Thoracic aorta (tissue), 2 donors: ENCODE measurements around the gene RFESD. TPM values are rescaled to one million over a fixed set of nuclear protein-coding genes. Genes with fewer than 3 reads are reported as not detected.
"Not testable (repeated sequence)": the region's sequence is repeated elsewhere in the genome, so short reads cannot be mapped to it uniquely, and the experiment has no call there.

Source experiments
- ATAC-seq: fragments of 150-250 bp; one replicate; pipeline ENCODE4 v1.8.0; 2017; ENCODE audit warnings: low read depth; ENCODE audit not compliant: insufficient number of reproducible peaks, low FRiP score
- DNase-seq: peaks from one replicate; pipeline ENCODE4 v3.0.0-alpha.2; 2020; ENCODE audit warnings: low spot score
- H3K27ac ChIP-seq, 2 donors: fragments of 200-600 bp; sonication (generic); 1 replicate in 1 of 2; 2 replicates in 1 of 2; pipeline ENCODE4 v1.5.1; 2016; ENCODE audit warnings: mild to moderate bottlenecking in 2 of 2, moderate library complexity in 2 of 2
- H3K27me3 ChIP-seq: fragments of 200-600 bp; sonication (generic); replicated peaks from 2 replicates; pipeline ENCODE4 v1.6.0; 2016; ENCODE audit warnings: mild to moderate bottlenecking; ENCODE audit not compliant: insufficient read depth
- H3K36me3 ChIP-seq: fragments of 200-600 bp; sonication (generic); one replicate; pipeline ENCODE4 v1.5.1; 2016
- H3K4me1 ChIP-seq, 2 donors: fragments of 200-600 bp; sonication (generic); 1 replicate in 1 of 2; 2 replicates in 1 of 2; pipeline versions ENCODE4 v1.5.1 to v1.6.0; 2016; ENCODE audit warnings: low read depth in 2 of 2, mild to moderate bottlenecking in 1 of 2; ENCODE audit not compliant: control insufficient read depth in 1 of 2
- H3K4me3 ChIP-seq: fragments of 200-600 bp; sonication (generic); 2 replicates; pipeline ENCODE4 v1.5.1; 2016; ENCODE audit warnings: mild to moderate bottlenecking
- H3K9me3 ChIP-seq: fragments of 200-600 bp; sonication (generic); 2 replicates; pipeline ENCODE4 v1.5.1; 2016
- total RNA-seq, 2 donors: library from RNA; depleted of rRNA; stranded (reverse); fragments of >200 nt; gene quantifications; one replicate each; pipeline versions ENCODE4 v1.1.0 to v1.2.3, GENCODE V29; 2016
- TF ChIP-seq, protein P1 (sequence below): fragments of 200-600 bp; sonication (generic); IDR thresholded peaks from one replicate; pipeline ENCODE4 v1.5.1; 2019; ENCODE audit warnings: antibody characterized with exemption

The RFESD gene
- total RNA-seq, 2 donors from 2014 or later = 0.85 to 11.1 TPM

DNA sequence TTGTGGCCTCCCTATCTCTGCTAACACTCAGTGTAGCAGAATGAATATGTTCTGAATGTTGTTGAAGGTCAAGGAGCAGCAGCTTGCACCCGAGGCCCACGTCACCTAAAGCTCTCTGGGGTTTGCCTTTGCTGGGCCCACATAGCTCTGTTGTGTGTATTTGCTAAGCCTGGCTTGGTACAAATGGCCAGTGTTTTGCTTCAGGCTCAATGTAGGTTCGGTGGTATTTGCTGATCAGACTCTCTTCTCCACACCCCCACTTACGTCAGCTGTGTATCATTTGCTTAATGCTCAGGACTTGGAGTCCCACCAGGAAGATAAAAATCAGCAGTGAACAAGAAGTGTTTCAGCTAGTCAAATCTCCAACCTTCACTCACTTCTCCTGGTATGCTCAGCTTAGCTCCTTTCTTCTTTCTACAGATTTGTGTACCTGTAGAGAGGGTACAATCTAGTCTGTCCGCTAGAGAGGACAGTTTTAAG, 4.8 kb upstream of the RFESD start:
- peak overlapping the region; percentile 43 to 75 for H3K27ac ChIP-seq
- no peak for DNase-seq
- peaks cover 0 to 19% of the 10 kb centered on the region in 2 donors for H3K4me1 ChIP-seq

DNA sequence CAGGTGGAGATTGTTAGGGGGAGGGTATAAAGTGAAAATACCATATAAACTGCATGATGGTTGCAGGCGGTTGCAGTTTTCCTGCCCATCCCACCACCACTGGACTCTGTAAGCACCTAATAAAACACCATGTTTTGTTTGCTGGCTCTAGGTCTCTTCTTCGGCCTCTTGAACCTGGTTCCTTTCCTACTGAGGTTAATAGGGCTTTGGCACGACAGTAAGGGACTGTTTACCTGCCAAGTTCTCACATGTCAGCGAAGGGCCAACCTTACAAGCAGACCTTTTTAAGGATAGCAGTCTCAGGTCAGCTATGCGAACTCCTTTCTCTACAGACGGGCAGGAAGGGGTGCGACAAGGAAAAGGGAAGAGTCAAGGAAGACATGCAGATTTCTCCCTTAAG, 3.4 kb upstream of the RFESD start:
- Histone ChIP-seq H3K9me3 (no peaks in the 10 kb centered on the region), H3K4me3 (no peak overlapping the region), H3K27me3 (no peaks in the 10 kb centered on the region), H3K4me1 (peaks cover 0 to 28% of the 10 kb centered on the region in 2 donors), H3K36me3 (no peaks in the 10 kb centered on the region), H3K27ac (no peak overlapping the region)
- TF ChIP-seq, protein P1, sequence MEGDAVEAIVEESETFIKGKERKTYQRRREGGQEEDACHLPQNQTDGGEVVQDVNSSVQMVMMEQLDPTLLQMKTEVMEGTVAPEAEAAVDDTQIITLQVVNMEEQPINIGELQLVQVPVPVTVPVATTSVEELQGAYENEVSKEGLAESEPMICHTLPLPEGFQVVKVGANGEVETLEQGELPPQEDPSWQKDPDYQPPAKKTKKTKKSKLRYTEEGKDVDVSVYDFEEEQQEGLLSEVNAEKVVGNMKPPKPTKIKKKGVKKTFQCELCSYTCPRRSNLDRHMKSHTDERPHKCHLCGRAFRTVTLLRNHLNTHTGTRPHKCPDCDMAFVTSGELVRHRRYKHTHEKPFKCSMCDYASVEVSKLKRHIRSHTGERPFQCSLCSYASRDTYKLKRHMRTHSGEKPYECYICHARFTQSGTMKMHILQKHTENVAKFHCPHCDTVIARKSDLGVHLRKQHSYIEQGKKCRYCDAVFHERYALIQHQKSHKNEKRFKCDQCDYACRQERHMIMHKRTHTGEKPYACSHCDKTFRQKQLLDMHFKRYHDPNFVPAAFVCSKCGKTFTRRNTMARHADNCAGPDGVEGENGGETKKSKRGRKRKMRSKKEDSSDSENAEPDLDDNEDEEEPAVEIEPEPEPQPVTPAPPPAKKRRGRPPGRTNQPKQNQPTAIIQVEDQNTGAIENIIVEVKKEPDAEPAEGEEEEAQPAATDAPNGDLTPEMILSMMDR = no peak
- ATAC-seq (no peak), DNase-seq (no peak)

More for the DNA sequence above, 4.8 kb upstream of the RFESD start:
- Histone ChIP-seq H3K27me3 (no peaks in the 10 kb centered on the region), H3K36me3 (no peaks in the 10 kb centered on the region), H3K4me3 (no peak overlapping the region), H3K9me3 (no peaks in the 10 kb centered on the region)
- no peak for ATAC-seq
- TF ChIP-seq, protein P1 = no peak

DNA sequence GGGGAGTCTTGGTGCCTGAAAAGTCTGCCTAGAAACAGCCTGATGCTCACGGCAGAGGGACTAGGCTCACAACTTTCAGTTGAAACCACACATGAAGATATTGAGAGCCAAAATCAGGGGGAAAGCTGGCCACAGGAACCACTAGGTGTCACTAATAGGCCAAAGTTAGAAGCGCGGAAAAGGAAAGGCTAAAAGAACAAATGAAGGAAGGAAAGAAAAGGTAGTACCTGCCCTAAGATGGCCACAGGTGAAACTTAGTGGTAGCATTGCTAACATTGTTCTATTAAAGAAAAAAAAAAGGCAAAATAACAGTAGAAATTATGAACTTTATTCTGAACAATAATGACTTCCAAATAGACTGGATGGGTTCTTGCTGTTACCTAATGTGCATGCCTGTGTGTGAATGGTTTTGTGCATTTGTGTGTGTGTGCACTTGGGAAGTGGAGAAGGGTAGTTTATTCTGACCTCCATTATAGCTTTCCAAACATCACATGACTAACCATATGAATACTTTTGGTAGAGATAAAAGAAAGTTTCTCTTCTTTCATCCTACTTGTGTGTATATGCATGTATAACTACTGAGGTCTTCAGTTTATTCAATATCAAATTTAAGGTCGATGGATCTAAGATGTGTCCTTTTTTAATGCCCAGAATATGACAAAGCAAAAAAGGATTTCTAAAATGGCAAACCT, 2.1 kb upstream of the RFESD start:
- TF ChIP-seq, protein P1 = peak; percentile 48
- Histone ChIP-seq H3K36me3 (no peaks in the 10 kb centered on the region), H3K4me1 (peaks cover 0 to 28% of the 10 kb centered on the region in 2 donors), H3K27me3 (no peaks in the 10 kb centered on the region), H3K27ac (peak overlapping the region; percentile 49 to 93), H3K4me3 (no peak overlapping the region), H3K9me3 (no peaks in the 10 kb centered on the region)
- no peak for DNase-seq
- no peak for ATAC-seq

DNA sequence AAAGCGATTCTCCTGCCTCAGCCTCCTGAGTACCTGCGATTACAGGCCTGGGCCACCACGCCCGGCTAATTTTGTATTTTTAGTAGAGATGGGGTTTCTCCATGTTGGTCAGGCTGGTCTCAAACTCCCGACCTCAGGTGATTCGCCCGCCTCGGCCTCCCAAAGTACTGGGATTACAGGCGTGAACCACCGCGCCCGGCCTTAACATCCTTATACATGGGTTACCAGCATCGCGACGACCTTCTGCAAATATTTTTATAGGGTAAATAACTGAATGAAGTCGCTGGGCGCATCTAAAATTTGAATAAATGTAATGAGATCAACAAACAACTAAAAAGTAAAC, 380 bp upstream of the RFESD start:
- DNase-seq, H3K9me3 ChIP-seq, H3K27me3 ChIP-seq, ATAC-seq, H3K36me3 ChIP-seq: not testable (repeated sequence)
- H3K4me1 ChIP-seq = peaks cover 0 to 28% of the 10 kb centered on the region in 2 donors
- peak overlapping the region; percentile 85 for H3K4me3 ChIP-seq
- H3K27ac ChIP-seq = peak overlapping the region; percentile 91 to 93

DNA sequence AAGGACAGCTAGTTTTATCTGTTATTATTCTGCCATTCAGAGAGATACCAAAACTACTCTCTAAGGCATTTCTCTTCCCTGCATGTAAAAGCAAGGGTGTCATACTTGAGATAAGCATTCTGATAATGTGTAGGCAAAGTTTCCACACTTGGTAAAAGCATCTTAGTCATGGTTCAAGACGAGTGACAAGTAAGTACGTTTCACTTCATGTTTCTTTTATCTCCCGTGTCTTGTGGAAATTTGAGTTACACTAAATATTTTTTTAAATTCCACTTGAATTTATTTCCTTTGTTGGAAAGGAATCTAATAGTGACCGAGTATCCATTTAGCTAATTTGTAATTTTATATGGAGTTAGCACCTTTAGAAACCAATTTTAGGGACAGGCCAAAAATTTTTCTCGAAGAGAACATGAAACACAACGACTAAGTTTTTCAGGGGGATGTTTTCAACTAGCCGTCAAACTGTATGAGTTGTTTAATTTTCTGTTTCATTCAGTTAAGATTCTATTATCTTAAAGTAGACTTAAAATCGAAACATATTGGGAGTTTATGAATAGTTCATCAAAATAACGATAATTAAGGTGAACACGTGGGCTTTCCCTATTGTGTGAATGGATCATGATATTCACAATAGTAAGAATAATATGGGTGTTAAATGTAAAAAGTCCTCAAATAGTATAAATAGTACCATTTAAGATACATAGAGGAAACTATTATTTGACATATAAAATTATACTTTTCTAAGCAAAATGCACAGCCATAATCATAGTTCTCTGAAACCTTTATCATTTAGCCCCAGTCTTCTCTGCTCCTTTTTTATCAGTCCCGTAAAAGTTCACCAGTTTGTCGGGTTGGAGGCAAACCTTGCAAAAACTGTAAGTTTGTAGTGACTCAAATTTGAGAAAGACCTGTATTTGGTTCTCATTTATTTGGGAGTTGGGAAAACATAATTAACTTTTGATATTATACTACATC, 1.6 kb downstream of the RFESD start:
- peak overlapping the region; percentile 85 for H3K4me3 ChIP-seq
- H3K36me3 ChIP-seq = no peaks in the 10 kb centered on the region
- no peak overlapping the region for H3K27ac ChIP-seq
- no peak for ATAC-seq
- TF ChIP-seq, protein P1 = no peak
- H3K4me1 ChIP-seq = peaks cover 0 to 16% of the 10 kb centered on the region in 2 donors
- no peaks in the 10 kb centered on the region for H3K9me3 ChIP-seq
- no peaks in the 10 kb centered on the region for H3K27me3 ChIP-seq
- no peak for DNase-seq
